ENCODE measurements around the gene NAALAD2. TPM values are rescaled to one million over a fixed set of nuclear protein-coding genes. Genes with fewer than 3 reads are reported as not detected.
"Not testable (repeated sequence)": the region's sequence is repeated elsewhere in the genome, so short reads cannot be mapped to it uniquely, and the experiment has no call there.

The NAALAD2 gene
- total RNA-seq, 2 donors from 2014 or later: 3.3 to 8.8 TPM

GRCh38 chr11:90135016-90135415 is 553 bp downstream of the NAALAD2 start:
- Histone ChIP-seq H3K4me3 (ENCODE audit: low read length) (peak overlapping the region; percentile 79), H3K9ac (ENCODE audit: extremely low read depth, low read length, poor library complexity, severe bottlenecking) (peak overlapping the region; percentile 36), H3K36me3 (ENCODE audit: control insufficient read depth, insufficient read depth, low read length) (no peaks in the 10 kb centered on the region), H3K27me3 (ENCODE audit: control insufficient read depth, insufficient read depth, low read length, poor library complexity, severe bottlenecking) (peaks cover 9% of the 10 kb centered on the region), H3K9me3 (ENCODE audit: control insufficient read depth, low read length) (no peaks in the 10 kb centered on the region), H3K4me1 (ENCODE audit: control insufficient read depth, insufficient read depth, low read length) (peaks cover 14% of the 10 kb centered on the region), H3K27ac (ENCODE audit: low read depth, low read length) (peak overlapping the region; percentile 33)
- no peaks in the 10 kb centered on the region for H3K36me3 Mint-ChIP-seq (ENCODE audit: low read depth)
- 30% methylated on average over 5 of the region's 5 CpGs; no CpG with 5 or more reads in 1 of the 2 experiments for WGBS, 2 experiments (ENCODE audit: insufficient coverage in 1 of 2, insufficient read length in 1 of 2)
- peaks cover 33% of the 10 kb centered on the region for H3K4me1 Mint-ChIP-seq
- TF ChIP-seq CTCF (conservative IDR thresholded peaks at IDR 0.05): no peak
- DNase-seq: no peak
- H3K4me3 Mint-ChIP-seq: peak overlapping the region; percentile 68
- no peaks in the 10 kb centered on the region for H3K9me3 Mint-ChIP-seq
- H3K27me3 Mint-ChIP-seq (ENCODE audit: insufficient read depth): peaks cover 21% of the 10 kb centered on the region
- H3K27ac Mint-ChIP-seq: peak overlapping the region; percentile 37

- peak; percentile 42 for TF ChIP-seq CTCF (conservative IDR thresholded peaks at IDR 0.05)
- WGBS, 2 experiments (ENCODE audit: insufficient coverage in 1 of 2, insufficient read length in 1 of 2): 100% methylated on average over 1 of the region's 1 CpG; no CpG with 5 or more reads in 1 of the 2 experiments
Measured at GRCh38 chr11:90148900-90149299, 14.4 kb downstream of the NAALAD2 start.

GRCh38 chr11:90166982-90167573 is 32.6 kb downstream of the NAALAD2 start:
- not testable (repeated sequence) for H3K27me3 ChIP-seq (ENCODE audit: control insufficient read depth, insufficient read depth, low read length, poor library complexity, severe bottlenecking); H3K36me3 ChIP-seq (ENCODE audit: control insufficient read depth, insufficient read depth, low read length); H3K4me1 Mint-ChIP-seq; H3K27ac Mint-ChIP-seq; H3K27ac ChIP-seq (ENCODE audit: low read depth, low read length); H3K4me3 Mint-ChIP-seq; H3K4me1 ChIP-seq (ENCODE audit: control insufficient read depth, insufficient read depth, low read length); H3K9me3 ChIP-seq (ENCODE audit: control insufficient read depth, low read length); H3K9ac ChIP-seq (ENCODE audit: extremely low read depth, low read length, poor library complexity, severe bottlenecking); DNase-seq; H3K4me3 ChIP-seq (ENCODE audit: low read length); H3K27me3 Mint-ChIP-seq (ENCODE audit: insufficient read depth)
- Mint-ChIP-seq H3K36me3 (ENCODE audit: low read depth) (peaks cover 10% of the 10 kb centered on the region), H3K9me3 (peaks cover 11% of the 10 kb centered on the region)
- 96 to 98% methylated on average over 16 to 48 of the region's 49 CpGs for WGBS, 2 experiments (ENCODE audit: insufficient coverage in 1 of 2, insufficient read length in 1 of 2)

More at GRCh38 chr11:90148900-90149299, 14.4 kb downstream of the NAALAD2 start:
- Mint-ChIP-seq H3K36me3 (ENCODE audit: low read depth) (no peaks in the 10 kb centered on the region), H3K27me3 (ENCODE audit: insufficient read depth) (no peaks in the 10 kb centered on the region), H3K9me3 (no peaks in the 10 kb centered on the region), H3K4me1 (no peaks in the 10 kb centered on the region), H3K4me3 (no peak overlapping the region), H3K27ac (no peak overlapping the region)
- no peak overlapping the region for H3K9ac ChIP-seq (ENCODE audit: extremely low read depth, low read length, poor library complexity, severe bottlenecking)
- no peaks in the 10 kb centered on the region for H3K36me3 ChIP-seq (ENCODE audit: control insufficient read depth, insufficient read depth, low read length)
- DNase-seq: no peak
- H3K27me3 ChIP-seq (ENCODE audit: control insufficient read depth, insufficient read depth, low read length, poor library complexity, severe bottlenecking): no peaks in the 10 kb centered on the region
- H3K4me3 ChIP-seq (ENCODE audit: low read length): no peak overlapping the region
- H3K4me1 ChIP-seq (ENCODE audit: control insufficient read depth, insufficient read depth, low read length): no peaks in the 10 kb centered on the region
- no peaks in the 10 kb centered on the region for H3K9me3 ChIP-seq (ENCODE audit: control insufficient read depth, low read length)
- H3K27ac ChIP-seq (ENCODE audit: low read depth, low read length): no peak overlapping the region

- not testable (repeated sequence) for H3K4me3 ChIP-seq (ENCODE audit: low read length); H3K9ac ChIP-seq (ENCODE audit: extremely low read depth, low read length, poor library complexity, severe bottlenecking); H3K4me1 Mint-ChIP-seq; H3K27me3 Mint-ChIP-seq (ENCODE audit: insufficient read depth); DNase-seq; H3K27ac ChIP-seq (ENCODE audit: low read depth, low read length); H3K4me3 Mint-ChIP-seq; H3K27me3 ChIP-seq (ENCODE audit: control insufficient read depth, insufficient read depth, low read length, poor library complexity, severe bottlenecking); H3K9me3 ChIP-seq (ENCODE audit: control insufficient read depth, low read length); H3K36me3 ChIP-seq (ENCODE audit: control insufficient read depth, insufficient read depth, low read length); H3K27ac Mint-ChIP-seq; H3K4me1 ChIP-seq (ENCODE audit: control insufficient read depth, insufficient read depth, low read length)
- WGBS, 2 experiments (ENCODE audit: insufficient coverage in 1 of 2, insufficient read length in 1 of 2): 90 to 94% methylated on average over 2 to 8 of the region's 8 CpGs
- H3K9me3 Mint-ChIP-seq: peaks cover 11% of the 10 kb centered on the region
- H3K36me3 Mint-ChIP-seq (ENCODE audit: low read depth): peaks cover 10% of the 10 kb centered on the region
Measured at GRCh38 chr11:90167704-90168103, 33.2 kb downstream of the NAALAD2 start.

Data from endodermal cell (in vitro differentiated cells).